ENCODE data around the gene TTBK2.
"Not testable (repeated sequence)": the region's sequence is repeated elsewhere in the genome, so short reads cannot be mapped to it uniquely, and the experiment has no call there.

- not testable (repeated sequence) for TF ChIP-seq CTCF (IDR thresholded peaks at IDR 0.05); POLR2AphosphoS5 (IDR thresholded peaks at IDR 0.05); EP300 (IDR thresholded peaks at IDR 0.05; ENCODE audit: low read depth); POLR2A (IDR thresholded peaks at IDR 0.05)
Measured at GRCh38 chr15:42887384-42887783, 33.2 kb downstream of the TTBK2 start.

All from transverse colon (tissue), 4 donors.